Right renal cortex interstitium (tissue), 3 donors: ENCODE data around the gene SLC7A11. TPM values are rescaled to one million over a fixed set of nuclear protein-coding genes. Genes with fewer than 3 reads are reported as not detected.

ENCODE experiments used
- DNase-seq, 3 donors: peaks; one replicate each; pipeline ENCODE4 v3.0.0-alpha.2; 2013; ENCODE audit warnings: low read depth in 3 of 3, low spot score in 2 of 3
- polyA plus RNA-seq, 3 donors: library from polyadenylated mRNA; unstranded; fragments of 120-200 nt; gene quantifications; one replicate each; pipeline ENCODE4 v1.2.1, GENCODE V29; 2013; ENCODE audit not compliant: insufficient read length in 3 of 3

Gene SLC7A11
- 1 to 10 TPM; 1.7 to 2.2 (median 1.9) TPM for polyA plus RNA-seq

DNA sequence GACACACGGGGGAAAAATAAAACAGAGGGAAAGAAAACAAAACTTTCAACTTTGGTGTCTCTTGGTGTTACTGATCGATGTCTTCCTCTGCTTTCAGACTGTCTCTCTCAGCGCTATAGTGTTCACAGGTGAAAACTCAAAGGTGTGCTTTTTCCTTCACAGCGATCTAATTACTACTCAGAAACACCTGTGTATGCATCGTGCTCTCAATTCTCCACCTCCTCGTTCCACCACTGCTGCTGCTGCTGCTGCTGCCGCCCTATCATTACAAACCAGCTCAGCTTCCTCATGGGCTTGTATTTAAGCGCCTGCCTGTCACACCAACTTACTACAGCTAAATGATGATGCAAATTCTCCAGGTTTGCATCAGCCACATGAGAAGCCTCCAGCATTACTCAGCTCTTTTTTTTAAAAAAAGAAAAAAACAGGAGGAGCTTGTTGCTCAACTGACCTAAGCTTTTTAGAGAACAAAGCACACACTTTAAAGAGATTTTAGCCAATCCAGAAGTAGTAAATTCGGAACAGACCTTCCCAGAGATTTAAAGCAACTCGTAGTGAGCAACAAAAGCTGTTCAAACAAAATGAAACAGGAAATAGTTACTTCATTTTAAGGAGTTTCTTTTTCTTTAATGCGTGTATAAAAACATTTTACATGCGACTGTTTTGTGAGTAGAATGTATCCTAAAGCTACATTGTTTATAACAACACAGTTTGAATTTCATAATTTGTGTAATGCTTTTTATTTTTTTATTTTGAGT lies at the start of gene SLC7A11:
Gene SLC7A11 (minus strand): TSS at position 274 of the 758 bp plus-strand sequence. CDS start 280 bp downstream, outside the sequence.
- peak; percentile 51 to 74 (median 64) for DNase-seq

DNA sequence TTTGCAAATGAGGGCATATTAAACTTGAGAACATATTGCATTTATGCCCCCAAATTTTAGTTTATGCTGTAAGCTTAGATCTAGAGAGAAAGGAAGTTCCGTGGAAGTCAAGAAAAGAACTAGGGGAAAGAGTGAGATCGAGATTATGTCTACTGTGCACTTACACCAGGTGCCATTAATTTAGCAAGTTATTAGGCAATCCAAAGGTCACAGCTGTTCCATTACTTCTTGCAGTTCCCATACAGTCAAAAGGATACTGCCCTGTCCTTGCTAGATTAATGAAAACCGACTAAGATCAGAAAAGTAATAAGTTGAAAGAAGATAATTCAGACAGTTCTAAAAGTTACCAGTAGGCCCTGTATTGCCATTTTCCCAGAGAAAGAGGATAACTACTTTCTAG lies 49.3 kb upstream of the SLC7A11 start:
- DNase-seq: no peak

DNA sequence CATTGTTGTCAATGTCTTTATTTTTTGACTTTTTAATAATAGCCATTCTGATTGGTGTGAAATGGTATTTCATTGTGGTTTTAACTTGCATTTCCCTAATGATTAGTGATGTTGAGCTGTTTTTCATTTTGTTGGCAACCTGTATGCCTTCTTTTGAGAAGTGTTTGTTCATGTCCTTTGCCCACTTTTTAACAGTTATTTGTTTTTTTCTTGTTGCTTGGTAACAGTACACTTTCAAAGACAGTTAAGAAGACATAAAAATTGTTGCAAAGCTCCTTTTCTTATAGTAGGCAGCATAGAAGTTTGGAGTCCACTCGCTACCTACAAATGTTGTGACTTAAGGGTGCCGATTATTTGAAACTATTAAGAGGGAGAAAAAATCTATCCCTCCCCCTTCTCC lies 48.7 kb upstream of the SLC7A11 start:
- DNase-seq: no peak

DNA sequence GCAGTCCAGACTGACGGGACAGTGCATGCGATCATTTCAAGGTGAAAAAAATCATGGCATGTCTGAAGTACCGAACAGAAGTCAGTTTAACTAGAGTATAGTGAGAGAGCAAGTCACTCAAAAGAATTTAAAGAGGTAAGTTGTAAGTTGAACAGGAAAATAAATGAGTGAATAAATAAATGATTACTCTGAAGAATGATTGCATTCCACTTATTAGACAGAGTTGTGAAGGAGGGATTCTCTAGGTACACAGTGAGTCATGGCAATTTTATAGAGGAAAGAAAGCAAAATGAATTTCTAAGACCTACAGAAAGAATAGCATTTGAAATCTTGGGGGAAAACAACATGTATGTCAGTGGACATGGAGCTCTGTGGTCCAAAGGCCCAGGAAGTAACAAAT lies 37.1 kb upstream of the SLC7A11 start:
- no peak for DNase-seq

DNA sequence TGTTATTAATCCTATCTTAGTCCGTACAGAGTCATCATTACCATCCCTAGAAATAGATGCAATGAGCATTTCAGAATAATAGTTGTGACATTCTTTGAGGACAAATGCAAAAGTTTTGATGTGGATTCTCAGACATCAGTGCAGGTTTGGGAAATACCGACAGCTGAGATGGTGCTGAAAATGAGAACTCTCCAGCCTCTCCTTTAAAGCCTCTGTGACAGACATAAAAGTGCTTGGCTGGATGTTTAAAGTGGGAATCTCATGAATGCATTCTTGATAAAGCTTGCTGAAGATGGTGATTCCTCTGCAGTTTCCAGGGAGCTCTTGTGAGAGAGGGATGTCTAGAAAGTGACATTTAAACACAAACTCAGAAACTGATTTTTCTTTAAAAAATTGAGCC lies 35.0 kb upstream of the SLC7A11 start:
- DNase-seq: no peak

DNA sequence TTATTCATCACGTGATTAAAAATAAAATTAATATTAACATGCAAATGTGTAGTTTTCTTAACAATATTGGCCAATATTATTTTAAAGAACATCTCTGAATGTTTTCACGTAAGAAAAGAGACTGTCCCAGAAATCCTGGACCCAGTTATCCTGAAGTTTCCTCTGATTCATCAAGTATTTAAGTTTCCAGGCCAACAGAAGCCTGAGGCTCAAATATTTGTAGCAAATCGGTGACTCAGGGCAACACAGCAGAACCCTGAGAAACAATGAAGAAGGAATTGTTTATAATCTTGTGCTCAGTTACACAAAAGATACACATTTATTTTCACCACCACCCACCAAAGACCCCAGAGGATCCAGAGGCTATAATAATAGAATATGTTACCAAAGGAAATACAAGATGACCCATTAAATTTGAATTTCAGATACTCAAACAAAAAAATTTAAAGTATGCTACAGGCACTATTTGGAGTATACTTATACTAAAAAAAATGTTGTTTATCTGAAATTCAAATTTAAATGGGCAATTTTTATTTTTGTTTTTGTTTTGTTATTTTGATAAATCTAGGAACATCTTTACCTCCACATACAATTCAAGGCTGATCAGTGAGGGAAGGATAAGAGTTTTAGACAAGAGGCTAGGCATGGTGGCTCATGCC lies 33.9 kb upstream of the SLC7A11 start:
- DNase-seq: no peak

DNA sequence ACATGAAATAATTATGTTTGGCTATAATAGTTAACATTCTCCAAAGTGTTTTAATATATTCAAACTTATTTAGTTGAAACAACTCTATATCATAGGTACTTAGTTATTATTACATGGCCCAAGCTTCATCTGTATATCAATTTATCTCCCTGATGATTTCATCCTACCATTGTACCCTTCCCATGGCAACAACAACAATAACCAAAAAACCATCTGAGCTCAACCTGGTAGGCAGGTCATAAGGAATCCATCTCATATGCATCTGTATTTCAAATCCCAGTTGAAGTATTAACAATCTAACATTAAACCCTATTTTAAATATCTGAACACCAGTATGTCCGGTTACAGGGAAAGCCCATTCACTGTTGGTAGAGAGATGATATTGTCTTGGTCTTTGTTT lies 33.1 kb upstream of the SLC7A11 start:
- no peak for DNase-seq

DNA sequence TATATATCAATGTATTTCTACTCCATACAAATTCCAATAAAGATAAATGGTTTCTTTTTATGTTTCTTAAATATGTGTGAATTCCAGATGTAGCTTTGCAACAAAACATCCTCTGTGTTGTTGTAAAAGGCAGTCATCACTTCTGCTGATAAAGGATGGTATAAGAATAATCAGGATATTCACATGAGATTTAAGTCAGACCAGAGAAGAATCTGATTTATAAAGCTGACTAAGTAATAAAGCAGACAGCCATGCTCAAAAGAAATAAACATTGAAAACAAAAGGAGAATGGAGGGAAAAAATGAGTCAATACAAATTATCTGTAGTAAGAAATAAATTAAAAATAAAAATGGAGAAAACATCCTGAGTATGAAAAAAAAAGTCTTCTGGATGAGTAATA lies 27.0 kb upstream of the SLC7A11 start:
- DNase-seq: no peak

DNA sequence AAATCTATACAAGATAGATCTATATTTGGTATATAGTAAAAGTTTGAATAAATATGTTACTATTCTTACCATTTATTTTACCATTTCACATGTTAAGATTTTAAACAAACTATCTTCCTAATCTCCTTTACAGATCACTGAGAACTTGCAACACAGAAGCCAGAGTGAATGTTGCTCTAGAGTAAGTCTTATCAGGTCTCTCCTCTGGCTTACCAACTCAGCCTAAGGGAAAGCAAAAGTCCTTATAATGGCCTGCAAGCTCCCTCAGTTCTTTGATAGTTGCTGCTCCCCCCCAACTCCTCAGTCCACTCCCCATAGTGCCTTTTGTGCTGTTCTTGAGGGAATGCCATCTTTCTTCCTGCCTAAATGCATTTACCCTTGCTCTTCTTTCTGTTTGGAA lies 25.7 kb upstream of the SLC7A11 start:
- DNase-seq: no peak

DNA sequence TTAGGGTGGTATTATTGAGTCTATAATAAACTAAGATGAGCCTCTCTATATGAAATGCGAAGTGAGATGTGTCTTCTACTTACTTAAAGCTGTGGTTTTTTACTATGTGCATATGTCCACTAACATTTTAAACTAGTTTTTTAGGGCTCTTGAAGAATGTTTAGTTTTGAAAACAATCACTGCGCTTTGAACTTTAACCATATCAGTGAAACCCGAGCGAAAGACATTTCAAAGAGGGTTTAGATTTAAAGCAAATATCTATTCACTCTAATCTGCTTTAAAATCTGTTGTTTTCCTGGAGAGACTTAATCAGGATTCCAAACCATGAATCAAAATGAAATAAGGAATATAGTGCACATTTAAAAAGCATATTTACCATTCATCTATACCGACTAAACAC lies 24.8 kb upstream of the SLC7A11 start:
- no peak for DNase-seq

DNA sequence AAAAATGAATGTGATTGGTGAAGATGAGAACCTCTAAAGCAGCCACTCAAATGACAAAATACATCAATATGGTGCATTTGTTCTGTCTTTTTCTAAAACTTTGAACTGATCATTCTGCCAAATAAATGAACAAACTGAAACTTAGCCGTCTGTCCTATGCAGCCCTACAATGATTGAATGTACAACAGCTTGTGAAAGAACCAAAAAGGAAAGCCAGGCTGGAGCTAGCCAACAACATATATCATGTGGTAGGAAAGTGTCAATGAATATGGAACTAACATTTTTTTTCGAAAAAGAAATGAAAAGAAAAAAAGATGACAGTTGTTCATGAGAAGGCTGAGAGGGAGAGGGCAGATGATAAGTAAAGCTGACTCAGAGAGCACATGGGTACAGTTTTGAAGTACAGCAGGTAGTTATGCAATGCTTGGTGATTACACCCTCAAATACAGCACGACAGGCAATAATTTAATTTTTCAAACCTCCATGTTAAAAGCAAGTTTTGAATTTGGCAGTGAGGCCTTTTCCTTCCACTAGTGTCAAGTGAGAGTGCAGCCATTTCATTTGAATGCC lies 21.2 kb upstream of the SLC7A11 start:
- no peak for DNase-seq

DNA sequence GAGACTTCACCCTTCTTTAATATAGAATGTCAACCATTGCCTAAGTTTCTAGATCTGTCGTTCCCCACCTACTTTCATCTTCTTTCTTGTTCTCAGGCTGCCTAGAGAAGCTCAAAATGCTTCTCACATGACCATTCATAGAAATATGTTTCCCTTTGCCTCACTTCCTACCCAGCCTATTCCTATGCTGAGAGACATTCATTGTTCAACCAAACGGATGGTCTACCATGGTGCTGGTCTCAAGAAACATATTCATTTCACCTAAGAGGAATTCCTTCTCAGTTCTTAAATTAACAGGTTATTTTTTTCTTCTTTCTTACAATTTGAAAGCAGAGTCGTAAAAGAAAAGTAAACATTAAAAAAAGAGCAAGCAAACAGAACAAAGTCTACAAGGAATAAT lies 20.3 kb upstream of the SLC7A11 start:
- DNase-seq: no peak

DNA sequence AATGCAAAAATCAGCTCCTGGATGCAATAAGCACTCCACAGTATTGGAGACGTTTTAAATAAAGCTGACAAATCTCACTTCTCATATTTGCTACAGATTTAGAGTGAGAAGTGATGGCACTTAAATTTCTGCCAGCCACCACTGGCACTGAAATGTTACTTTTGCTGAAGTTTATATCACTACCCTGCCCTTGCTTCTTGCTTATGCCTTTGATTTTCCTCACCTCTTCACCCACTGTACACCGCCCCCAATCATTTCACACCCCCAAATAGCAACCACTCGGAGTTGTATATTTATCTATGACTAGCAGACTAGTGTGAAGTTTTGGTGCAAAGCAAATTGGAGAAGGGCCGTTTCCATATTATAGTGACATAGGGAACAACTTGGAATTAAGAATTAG lies 19.9 kb upstream of the SLC7A11 start:
- DNase-seq: no peak

DNA sequence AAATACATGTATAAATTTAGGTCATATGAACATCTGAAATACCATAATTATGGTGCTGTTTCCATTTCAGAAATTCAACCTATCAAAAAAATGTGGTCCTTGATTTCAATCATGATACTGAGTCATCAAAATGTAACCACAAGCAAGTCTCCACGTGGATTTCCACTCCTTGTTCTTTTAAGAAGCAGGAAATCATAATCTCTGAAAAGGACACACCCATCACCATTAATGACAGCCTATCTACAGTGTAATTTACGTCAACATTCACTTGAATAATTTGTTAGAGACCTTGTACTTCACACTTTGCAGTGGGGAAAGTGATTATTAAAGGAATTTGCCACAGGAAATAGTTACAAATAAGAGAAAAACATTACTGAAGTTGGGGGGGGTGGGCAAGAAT lies 17.7 kb upstream of the SLC7A11 start:
- no peak for DNase-seq

DNA sequence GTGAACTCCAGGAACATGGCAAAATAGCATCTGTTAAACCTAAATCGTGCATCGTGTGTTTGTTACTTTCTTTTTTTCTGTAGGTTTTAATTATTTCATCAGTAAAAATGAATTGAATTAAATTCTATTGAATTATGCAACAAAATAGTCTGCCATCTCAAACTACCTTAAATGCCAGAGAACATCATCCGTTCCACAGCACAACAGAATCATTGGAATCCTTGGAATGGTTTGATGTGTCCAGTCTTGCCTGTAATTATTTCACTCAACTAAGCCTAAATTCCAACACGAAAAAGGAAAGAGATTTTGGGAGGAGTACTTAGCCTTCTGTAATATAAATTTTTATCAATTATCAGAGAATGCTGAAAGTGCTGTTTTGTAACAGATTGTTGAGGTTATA lies 17.1 kb upstream of the SLC7A11 start:
- no peak for DNase-seq

DNA sequence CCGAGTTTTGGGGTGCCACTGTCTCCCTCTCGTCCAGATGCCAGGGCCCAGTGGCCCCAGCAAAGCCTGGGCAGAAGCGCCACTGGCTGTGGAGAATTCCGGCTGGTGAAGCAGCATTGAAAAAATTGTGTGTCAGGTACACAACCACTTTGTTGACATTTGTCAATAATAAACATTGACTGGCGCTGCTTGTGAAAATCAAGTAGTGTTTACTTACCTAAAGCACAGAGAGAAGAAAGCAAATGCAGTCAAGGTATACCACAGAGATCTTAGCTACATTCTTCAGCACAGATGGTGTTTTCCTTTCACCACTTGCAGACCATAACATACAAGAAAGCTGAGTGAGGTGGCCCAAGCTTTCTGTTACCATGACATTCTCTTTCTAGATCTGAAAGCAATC lies 14.5 kb upstream of the SLC7A11 start:
- DNase-seq: no peak

DNA sequence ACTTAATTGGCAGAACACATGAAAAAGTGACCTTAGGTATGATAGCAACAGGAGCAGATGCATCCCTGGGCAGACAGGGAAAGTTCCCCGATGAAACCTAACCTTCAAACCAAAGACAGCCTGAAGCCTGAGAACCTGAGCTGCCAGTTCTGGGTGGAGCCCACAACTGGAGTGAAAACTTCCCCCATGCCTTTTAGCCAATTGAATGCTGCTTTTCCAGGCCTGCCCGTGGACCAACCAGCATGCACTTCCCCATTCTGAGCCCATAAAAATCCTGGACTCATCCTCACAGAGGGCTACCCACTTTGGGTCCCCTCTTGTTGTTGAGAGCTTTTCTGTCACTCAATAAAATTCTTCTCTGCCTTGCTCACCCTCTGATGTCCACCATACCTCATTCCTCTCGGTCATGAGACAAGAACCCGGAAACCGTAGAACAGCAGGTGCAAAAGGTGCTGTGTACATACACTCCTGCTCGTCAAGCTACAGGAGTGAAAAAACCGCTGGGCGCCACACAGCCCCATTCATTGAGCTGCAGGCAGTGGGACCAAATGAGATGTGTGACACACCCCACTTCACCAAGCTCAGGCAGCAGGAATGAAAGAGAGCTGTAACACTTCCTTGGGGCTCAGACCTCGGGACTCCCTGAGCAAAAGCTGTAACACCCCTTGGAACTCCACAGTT lies 13.9 kb upstream of the SLC7A11 start:
- DNase-seq: no peak

DNA sequence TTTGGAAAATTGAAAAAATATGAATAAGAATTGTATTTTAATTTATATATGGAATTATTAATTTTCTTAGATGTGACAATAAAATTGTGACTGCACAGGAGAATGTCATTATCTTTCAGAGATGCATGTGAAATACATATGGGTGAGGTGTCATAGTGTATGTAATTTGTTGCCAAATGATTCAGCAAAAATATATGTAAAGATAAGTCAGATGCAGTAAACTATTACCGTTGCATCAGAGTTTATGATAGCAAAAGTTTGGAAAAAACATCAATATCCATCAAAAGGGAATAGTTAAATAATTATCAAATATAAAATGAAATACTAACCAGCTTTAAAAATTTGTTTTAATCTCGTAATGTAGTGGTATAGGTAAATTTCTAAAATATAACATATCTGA lies 10.4 kb upstream of the SLC7A11 start:
- DNase-seq: no peak

DNA sequence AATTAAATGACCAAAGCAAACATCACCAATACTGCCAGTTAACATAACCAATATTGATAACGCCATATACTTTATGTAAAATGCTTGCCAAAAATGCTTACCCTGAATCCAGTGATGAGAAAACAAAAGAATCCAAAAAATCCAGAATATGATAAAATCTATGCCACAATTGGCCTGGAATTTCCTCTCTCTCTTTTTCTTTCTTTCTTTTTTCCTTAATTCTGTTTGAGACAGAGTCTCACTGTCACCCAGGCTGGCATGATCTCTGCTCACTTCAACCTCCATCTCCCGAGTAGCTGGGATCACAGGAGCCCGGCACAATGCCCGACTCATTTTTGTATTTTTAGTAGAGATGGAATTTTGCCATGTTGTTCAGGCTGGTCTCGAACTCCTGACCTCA lies 9.8 kb upstream of the SLC7A11 start:
- DNase-seq: no peak

DNA sequence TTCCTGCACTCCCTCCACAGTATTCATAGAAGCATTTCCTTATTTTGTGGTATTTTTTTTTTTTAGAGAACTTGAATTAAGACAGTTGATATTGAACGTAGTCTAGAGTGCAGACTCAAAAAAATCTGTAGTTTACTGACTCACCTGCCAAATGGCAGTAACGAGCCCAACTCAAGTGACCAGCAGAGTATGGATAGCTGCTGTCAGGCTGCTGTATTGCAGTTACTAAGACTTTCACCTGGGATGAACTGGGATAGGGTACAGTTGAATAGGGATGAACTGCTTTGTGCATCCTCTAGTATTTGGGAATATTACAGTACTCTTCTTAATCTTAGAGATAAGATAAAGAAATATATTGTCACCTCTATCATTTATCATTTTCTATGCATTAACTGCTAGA lies 7.0 kb upstream of the SLC7A11 start:
- DNase-seq: no peak

DNA sequence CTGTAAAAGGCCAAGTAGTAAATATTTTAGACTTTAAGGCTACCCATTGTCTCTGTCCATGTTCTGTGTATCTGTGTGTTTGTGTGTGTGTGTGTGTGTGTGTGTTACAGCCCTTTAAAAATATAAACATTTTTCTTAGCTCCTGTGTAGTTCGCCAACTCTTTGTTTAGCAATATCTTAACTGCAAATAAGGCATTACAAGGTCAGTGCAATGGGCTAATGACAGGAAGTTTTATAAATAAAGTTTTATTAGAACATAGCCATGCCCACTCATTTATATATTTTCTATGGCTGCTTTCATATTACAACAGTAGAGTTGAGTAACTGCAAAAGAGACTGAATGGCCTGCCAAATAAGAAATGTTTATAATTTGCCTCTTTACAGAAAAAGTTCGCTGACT lies 5.9 kb upstream of the SLC7A11 start:
- DNase-seq: no peak

DNA sequence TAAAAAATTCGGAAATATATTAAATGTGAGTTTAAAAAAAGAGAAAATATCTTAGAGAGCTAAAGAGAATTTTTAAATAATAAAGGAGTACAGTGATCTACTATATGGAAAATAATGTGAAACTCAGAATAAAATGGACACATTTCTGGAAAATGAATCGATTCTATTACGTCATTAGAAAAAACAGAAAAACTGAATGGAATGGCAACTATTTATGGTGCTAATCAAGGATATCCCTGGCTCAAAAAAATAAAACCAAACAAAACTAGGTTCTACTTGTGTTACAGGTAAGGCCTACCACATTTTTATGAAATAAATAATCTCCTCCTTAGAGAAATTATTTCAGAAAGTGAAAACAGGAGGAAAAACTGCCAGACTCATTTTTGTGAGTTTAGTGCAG lies 5.5 kb upstream of the SLC7A11 start:
- DNase-seq: no peak
